Right lobe of liver (tissue), 6 donors: ENCODE results near the gene DENR. TPM values are rescaled to one million over a fixed set of nuclear protein-coding genes. Genes with fewer than 3 reads are reported as not detected.
"Not testable (repeated sequence)": the region's sequence is repeated elsewhere in the genome, so short reads cannot be mapped to it uniquely, and the experiment has no call there.

ENCODE experiments used
- ATAC-seq, 4 donors: fragments of 200-7000 bp; cut with Tn5 transposase; one replicate each; pipeline ENCODE4 v1.9.1; 2020; ENCODE audit warnings: mild to moderate bottlenecking in 4 of 4, moderate library complexity in 4 of 4
- DNase-seq, 3 donors: peaks; one replicate each; pipeline ENCODE4 v3.0.0-alpha.2; 2020
- H3K27ac ChIP-seq, 3 donors: fragments of 200-600 bp; one replicate each; pipeline ENCODE4 v1.8.0; 2022
- H3K27me3 ChIP-seq, 2 donors: fragments of 200-600 bp; one replicate each; pipeline ENCODE4 v1.8.0; 2022
- H3K36me3 ChIP-seq, 4 donors: fragments of 200-600 bp; sonication (generic) in 1 of 4; one replicate each; pipeline versions ENCODE4 v1.5.1 to v1.8.0; 2017 to 2022; ENCODE audit warnings: control low read depth in 1 of 4
- H3K4me1 ChIP-seq, 4 donors: fragments of 200-600 bp; sonication (generic) in 1 of 4; one replicate each; pipeline versions ENCODE4 v1.5.1 to v1.8.0; 2017 to 2022; ENCODE audit warnings: control low read depth in 1 of 4
- H3K4me3 ChIP-seq, 3 donors: fragments of 200-600 bp; one replicate each; pipeline ENCODE4 v1.8.0; 2022
- H3K9me3 ChIP-seq, 4 donors: fragments of 200-600 bp; sonication (generic) in 1 of 4; one replicate each; pipeline versions ENCODE4 v1.5.1 to v1.8.0; 2017 to 2022; ENCODE audit warnings: control low read depth in 1 of 4
- POLR2A ChIP-seq: fragments of 450-650 bp; IDR thresholded peaks from one replicate; pipeline ENCODE4 v1.6.1; 2017; ENCODE audit warnings: antibody characterized with exemption, mild to moderate bottlenecking
- WGBS: methylation state at CpG from one replicate; pipeline ENCODE4 v1.1.6; 2018; ENCODE audit warnings: low coverage, low lambda C conversion rate; ENCODE audit not compliant: insufficient coverage; ENCODE audit errors: missing lambda C conversion rate; 5-methylcytosine and 5-hydroxymethylcytosine counted together
- intact Hi-C, 2 donors: fragments of 100-400 bp; cut with DNase I; formaldehyde crosslinking; loops; one replicate each; pipeline versions ENCODE4 v1.11.2 to v1.14.1; 2022
- total RNA-seq, 6 experiments: library from RNA; depleted of rRNA in 2 of 6; stranded (reverse); fragments of >200 nt in 2 of 6; fragmentation: NEBNext Ultra II Directional in 3 of 6; extraction: Animal tissue kit (Norgen Biotek cat#: 25700) in 3 of 6; gene quantifications; one replicate each; pipeline versions ENCODE4 v1.1.0 to v1.2.4, GENCODE V29; 2016 to 2023
- TF ChIP-seq, protein P1 (sequence below), 4 donors: fragments of 200-600 bp in 3 of 4; fragments of 450-650 bp in 1 of 4; IDR thresholded peaks; one replicate each; pipeline versions ENCODE4 v1.5.1 to v1.8.0; 2016 to 2022; ENCODE audit warnings: antibody characterized with exemption in 4 of 4, mild to moderate bottlenecking in 2 of 4
- donor health status: DM: no; HTN: yes; CAD: no.
- donor health status: DM: no; HTN: no; CAD: no.
- donor health status: DM: no; HTN: no; CAD: no.
- donor health status: DM: no; HTN: yes; CAD: no.
- donor health status: DM: no; HTN: yes; CAD: no.

The DENR gene
- total RNA-seq, 6 experiments from 2014 or later, result 11.3 to 18.2 (median 14.5) TPM

DNA sequence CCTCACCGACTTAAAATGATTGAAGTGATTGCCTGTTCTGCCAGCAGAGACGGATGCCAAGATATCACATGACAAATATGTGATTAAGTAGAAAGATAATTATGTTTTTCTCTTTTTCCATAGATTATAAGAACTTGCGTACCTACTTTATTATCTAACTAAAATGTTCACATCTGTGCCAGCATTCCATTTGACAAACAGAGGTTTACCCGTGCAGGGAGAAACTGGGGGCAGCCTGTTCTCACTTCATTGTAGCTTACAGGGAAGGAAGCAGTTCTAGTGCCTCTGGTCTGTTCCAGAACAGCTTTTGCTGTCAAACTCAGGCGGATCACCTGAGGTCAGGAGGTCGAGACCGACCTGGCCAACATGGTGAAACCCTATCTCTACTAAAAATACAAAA, 51.3 kb downstream of the DENR start:
- H3K4me3 ChIP-seq, result no peak overlapping the region
- H3K27ac ChIP-seq, result no peak overlapping the region
- WGBS, result 79% methylated on average over 4 of the region's 7 CpGs

DNA sequence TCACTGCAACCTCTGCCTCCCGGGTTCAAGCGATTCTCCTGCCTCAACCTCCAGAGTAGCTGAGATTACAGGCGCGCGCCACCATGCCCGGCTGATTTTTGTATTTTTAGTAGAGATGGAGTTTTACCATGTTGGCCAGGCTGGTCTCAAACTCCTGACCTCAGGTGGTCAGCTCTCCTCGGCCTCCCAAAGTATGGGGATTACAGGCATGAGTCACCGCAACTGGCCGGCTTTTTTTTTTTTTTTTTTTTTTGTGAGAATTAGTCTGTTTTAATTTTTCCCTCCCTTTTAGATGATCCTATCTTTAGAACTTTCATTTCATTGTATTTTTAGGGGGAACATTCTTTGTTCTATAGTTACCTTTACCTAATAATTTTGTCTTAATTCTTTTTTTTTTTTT, 52.3 kb downstream of the DENR start:
- H3K4me3 ChIP-seq, H3K27ac ChIP-seq, H3K27me3 ChIP-seq, DNase-seq, H3K4me1 ChIP-seq, intact Hi-C loops, H3K36me3 ChIP-seq, H3K9me3 ChIP-seq, ATAC-seq: not testable (repeated sequence)
- WGBS, result 98% methylated on average over 8 of the region's 9 CpGs

More for the DNA sequence above, 51.3 kb downstream of the DENR start:
- intact Hi-C loops, result no loop called here
- Histone ChIP-seq H3K36me3 (no peaks in the 10 kb centered on the region), H3K4me1 (no peaks in the 10 kb centered on the region), H3K27me3 (no peaks in the 10 kb centered on the region), H3K9me3 (no peaks in the 10 kb centered on the region)
- no peak for TF ChIP-seq POLR2A
- TF ChIP-seq, protein P1, sequence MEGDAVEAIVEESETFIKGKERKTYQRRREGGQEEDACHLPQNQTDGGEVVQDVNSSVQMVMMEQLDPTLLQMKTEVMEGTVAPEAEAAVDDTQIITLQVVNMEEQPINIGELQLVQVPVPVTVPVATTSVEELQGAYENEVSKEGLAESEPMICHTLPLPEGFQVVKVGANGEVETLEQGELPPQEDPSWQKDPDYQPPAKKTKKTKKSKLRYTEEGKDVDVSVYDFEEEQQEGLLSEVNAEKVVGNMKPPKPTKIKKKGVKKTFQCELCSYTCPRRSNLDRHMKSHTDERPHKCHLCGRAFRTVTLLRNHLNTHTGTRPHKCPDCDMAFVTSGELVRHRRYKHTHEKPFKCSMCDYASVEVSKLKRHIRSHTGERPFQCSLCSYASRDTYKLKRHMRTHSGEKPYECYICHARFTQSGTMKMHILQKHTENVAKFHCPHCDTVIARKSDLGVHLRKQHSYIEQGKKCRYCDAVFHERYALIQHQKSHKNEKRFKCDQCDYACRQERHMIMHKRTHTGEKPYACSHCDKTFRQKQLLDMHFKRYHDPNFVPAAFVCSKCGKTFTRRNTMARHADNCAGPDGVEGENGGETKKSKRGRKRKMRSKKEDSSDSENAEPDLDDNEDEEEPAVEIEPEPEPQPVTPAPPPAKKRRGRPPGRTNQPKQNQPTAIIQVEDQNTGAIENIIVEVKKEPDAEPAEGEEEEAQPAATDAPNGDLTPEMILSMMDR (IDR thresholded peaks at IDR 0.05), result no peak
- no peak for DNase-seq
- no peak for ATAC-seq

DNA sequence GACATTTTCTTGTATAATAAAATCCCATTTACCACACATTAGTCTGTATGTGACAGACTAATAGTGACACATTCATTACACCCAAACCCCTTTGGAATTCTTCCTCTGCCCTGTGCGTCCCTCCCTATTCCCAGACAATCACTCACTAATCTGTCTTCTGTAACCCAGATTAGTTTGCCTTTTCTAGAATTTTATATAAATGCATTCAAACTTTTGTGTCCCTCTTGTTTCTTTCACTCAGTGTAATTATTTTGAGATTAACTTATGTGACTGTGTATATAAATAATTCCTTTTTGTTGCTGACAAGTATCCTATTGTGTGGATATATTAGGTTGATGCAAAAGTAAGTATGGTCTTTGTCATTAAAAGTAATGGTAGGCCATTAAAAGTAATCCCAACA, 55.0 kb downstream of the DENR start:
- Histone ChIP-seq H3K9me3 (no peaks in the 10 kb centered on the region), H3K27ac (no peak overlapping the region), H3K27me3 (no peaks in the 10 kb centered on the region), H3K4me3 (no peak overlapping the region), H3K36me3 (no peaks in the 10 kb centered on the region), H3K4me1 (no peaks in the 10 kb centered on the region)
- DNase-seq, result no peak
- 100% methylated on average over 1 of the region's 1 CpG for WGBS
- intact Hi-C loops, result no loop called here
- no peak for ATAC-seq
- TF ChIP-seq POLR2A, result no peak
- TF ChIP-seq, protein P1 (IDR thresholded peaks at IDR 0.05), result no peak

DNA sequence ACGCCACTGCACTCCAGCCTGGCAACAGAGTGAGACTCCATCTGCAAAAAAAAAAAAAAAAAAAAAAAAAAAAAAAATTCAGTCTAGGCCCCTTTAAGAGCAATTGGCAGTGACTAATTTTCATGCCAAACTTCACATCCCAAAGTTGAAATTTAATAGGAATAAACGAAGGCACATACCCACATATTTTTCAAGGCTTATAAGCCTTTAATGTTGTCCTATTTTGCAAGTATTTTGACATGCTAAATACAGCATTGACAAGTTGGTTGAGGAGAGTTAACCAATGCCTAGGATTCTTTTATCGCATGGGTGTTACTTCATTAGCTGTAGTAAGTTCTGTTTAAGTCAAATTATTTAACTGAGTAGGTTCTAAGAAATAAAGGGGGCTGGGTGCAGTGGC, 59.2 kb downstream of the DENR start:
- WGBS, result 39% methylated on average over 2 of the region's 3 CpGs
- no peaks in the 10 kb centered on the region for H3K27me3 ChIP-seq
- H3K4me3 ChIP-seq, result no peak overlapping the region
- H3K27ac ChIP-seq, result no peak overlapping the region
- H3K36me3 ChIP-seq, result no peaks in the 10 kb centered on the region
- no peaks in the 10 kb centered on the region for H3K4me1 ChIP-seq
- H3K9me3 ChIP-seq, result no peaks in the 10 kb centered on the region
- ATAC-seq (no peak), DNase-seq (no peak)
- TF ChIP-seq POLR2A, result no peak
- TF ChIP-seq, protein P1 (IDR thresholded peaks at IDR 0.05), result no peak
- intact Hi-C loops, result no loop called here

DNA sequence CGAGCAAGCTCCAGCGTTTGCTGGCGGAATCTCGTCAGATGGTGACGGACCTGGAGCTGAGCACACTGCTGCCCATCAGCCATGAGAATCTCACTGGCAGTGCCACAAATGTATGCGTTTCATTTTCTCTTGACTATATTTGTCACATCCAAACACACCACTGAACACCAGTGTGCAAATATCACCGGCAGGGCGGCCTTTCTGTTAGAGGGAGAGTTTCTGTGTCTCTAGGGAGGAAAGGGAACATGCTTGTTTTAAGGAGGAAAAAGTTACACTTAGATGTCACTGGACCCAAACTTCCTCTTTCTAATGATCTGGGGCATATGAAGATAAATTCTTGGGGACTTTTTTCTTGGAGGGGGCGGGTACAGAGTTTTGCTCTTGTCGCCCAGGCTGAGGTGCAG, 60.7 kb downstream of the DENR start:
- Histone ChIP-seq H3K36me3 (no peaks in the 10 kb centered on the region), H3K9me3 (no peaks in the 10 kb centered on the region), H3K27ac (no peak overlapping the region), H3K4me1 (no peaks in the 10 kb centered on the region), H3K27me3 (no peaks in the 10 kb centered on the region), H3K4me3 (no peak overlapping the region)
- 65% methylated on average over 9 of the region's 10 CpGs for WGBS
- intact Hi-C loops, result no loop called here
- ATAC-seq (no peak), DNase-seq (no peak)
- TF ChIP-seq POLR2A, result no peak
- TF ChIP-seq, protein P1 (IDR thresholded peaks at IDR 0.05), result no peak
